SKM-1 treated with dmso at 0.1 percent for 144 hours (cell line): ENCODE results near the gene AFTPH.

Source experiments
- DNase-seq: peaks from one replicate; lab custom pipeline; 2025; ENCODE audit not compliant: unreplicated experiment; lab: John Stamatoyannopoulos, UW

Gene AFTPH

GRCh38 chr2:64608867-64609226 is 84.7 kb downstream of the AFTPH start:
- DNase-seq = no peak

GRCh38 chr2:64609227-64609941 is 85.3 kb downstream of the AFTPH start:
- peak; percentile 51 for DNase-seq

GRCh38 chr2:64609942-64610281 is 85.8 kb downstream of the AFTPH start:
- DNase-seq = no peak

GRCh38 chr2:64610316-64610855 is 86.3 kb downstream of the AFTPH start:
- DNase-seq = no peak

- DNase-seq = no peak
Observed at GRCh38 chr2:64612575-64613195, 88.6 kb downstream of the AFTPH start.

GRCh38 chr2:64613276-64613675 is 89.1 kb downstream of the AFTPH start:
- no peak for DNase-seq

- DNase-seq = no peak
Observed at GRCh38 chr2:64615192-64615763, 91.2 kb downstream of the AFTPH start.

- DNase-seq = no peak
Observed at GRCh38 chr2:64615844-64616536, 91.9 kb downstream of the AFTPH start.

- DNase-seq = no peak
Observed at GRCh38 chr2:64617631-64618151, 93.6 kb downstream of the AFTPH start.

- DNase-seq = no peak
Observed at GRCh38 chr2:64620661-64621060, 96.5 kb downstream of the AFTPH start.

GRCh38 chr2:64622443-64623241 is 98.5 kb downstream of the AFTPH start:
- no peak for DNase-seq

GRCh38 chr2:64623242-64623850 is 99.2 kb downstream of the AFTPH start:
- DNase-seq = no peak

GRCh38 chr2:64624108-64624610 is 100.0 kb downstream of the AFTPH start:
- no peak for DNase-seq

GRCh38 chr2:64624862-64625261 is 100.7 kb downstream of the AFTPH start:
- no peak for DNase-seq

- peak; percentile 70 for DNase-seq
Observed at GRCh38 chr2:64625299-64626145, 101.4 kb downstream of the AFTPH start.

GRCh38 chr2:64626146-64626809 is 102.2 kb downstream of the AFTPH start:
- DNase-seq = no peak

- no peak for DNase-seq
Observed at GRCh38 chr2:64626963-64627760, 103.0 kb downstream of the AFTPH start.
